Hindlimb muscle (tissue), 1 donor: ENCODE results near the gene DIMT1. TPM values are rescaled to one million over a fixed set of nuclear protein-coding genes. Genes with fewer than 3 reads are reported as not detected.
A peak's percentile ranks its signal among the peaks of the same experiment; 100 is the strongest.

Source experiments
- DNase-seq: peaks from one replicate; pipeline ENCODE4 v3.0.0-alpha.2; 2013
- polyA plus RNA-seq: library from polyadenylated mRNA; unstranded; fragments of 120-200 nt; gene quantifications from one replicate; pipeline ENCODE4 v1.2.1, GENCODE V29; 2013; ENCODE audit not compliant: insufficient read length

Gene DIMT1
- polyA plus RNA-seq: 21.0 TPM

GRCh38 chr5:62403411-62404250 is at the start of gene DIMT1:
Gene DIMT1, minus strand, starts transcription at chr5:62403905. Its CDS starts 133 bp downstream, at chr5:62403772.
- peak; percentile 97 for DNase-seq

- DNase-seq: no peak
Measured at GRCh38 chr5:62450259-62450658, 46.6 kb upstream of the DIMT1 start.

GRCh38 chr5:62448528-62448927 is 44.8 kb upstream of the DIMT1 start:
- no peak for DNase-seq

GRCh38 chr5:62432621-62433064 is 28.9 kb upstream of the DIMT1 start:
- no peak for DNase-seq

- DNase-seq: no peak
Measured at GRCh38 chr5:62431735-62432620, 28.3 kb upstream of the DIMT1 start.

- DNase-seq: no peak
Measured at GRCh38 chr5:62424763-62425162, 21.1 kb upstream of the DIMT1 start.

GRCh38 chr5:62421414-62421813 is 17.7 kb upstream of the DIMT1 start:
- no peak for DNase-seq

GRCh38 chr5:62419609-62420008 is 15.9 kb upstream of the DIMT1 start:
- DNase-seq: no peak

- no peak for DNase-seq
Measured at GRCh38 chr5:62418462-62419076, 14.9 kb upstream of the DIMT1 start.

- no peak for DNase-seq
Measured at GRCh38 chr5:62413711-62414110, 10.0 kb upstream of the DIMT1 start.

- peak; percentile 99 for DNase-seq
Measured at GRCh38 chr5:62412549-62413329, 9.0 kb upstream of the DIMT1 start, which contains the start of gene IPO11. Gene IPO11, plus strand, starts transcription at chr5:62412763. Its CDS starts 24,517 bp downstream, at chr5:62437280.

GRCh38 chr5:62395210-62395950 is 8.3 kb downstream of the DIMT1 start:
- no peak for DNase-seq

GRCh38 chr5:62386824-62387223 is 16.9 kb downstream of the DIMT1 start:
- no peak for DNase-seq

- no peak for DNase-seq
Measured at GRCh38 chr5:62385816-62386400, 17.8 kb downstream of the DIMT1 start.

- DNase-seq: no peak
Measured at GRCh38 chr5:62385131-62385530, 18.6 kb downstream of the DIMT1 start.

- no peak for DNase-seq
Measured at GRCh38 chr5:62376064-62376463, 27.6 kb downstream of the DIMT1 start.

- DNase-seq: no peak
Measured at GRCh38 chr5:62375627-62376026, 28.1 kb downstream of the DIMT1 start.

- no peak for DNase-seq
Measured at GRCh38 chr5:62374090-62374489, 29.6 kb downstream of the DIMT1 start.

- no peak for DNase-seq
Measured at GRCh38 chr5:62373382-62373781, 30.3 kb downstream of the DIMT1 start.

GRCh38 chr5:62372600-62372999 is 31.1 kb downstream of the DIMT1 start:
- no peak for DNase-seq

GRCh38 chr5:62371409-62371808 is 32.3 kb downstream of the DIMT1 start:
- no peak for DNase-seq
